GM12878 (cell line): ENCODE measurements around the gene BBLN. TPM values are rescaled to one million over a fixed set of nuclear protein-coding genes. Genes with fewer than 3 reads are reported as not detected.
A peak's percentile ranks its signal among the peaks of the same experiment; 100 is the strongest.

Source experiments
- ATAC-seq: fragments of 200-7000 bp; cut with Tn5 transposase; 3 replicates; pipeline ENCODE4 v1.9.1; 2020; ENCODE audit warnings: mild to moderate bottlenecking, moderate library complexity
- BruUV-seq: library from RNA; stranded (reverse); fragments of 400-500 nt; replicated peaks from 2 replicates; lab custom pipeline; 2021; lab: Mats Ljungman, UMichigan
- CTCF ChIA-PET: fragments of 300-600 bp; sonication (Branson Sonifier 250); formaldehyde crosslinking; extraction: SDS; loops from one replicate; lab custom pipeline; 2021; ENCODE audit warnings: inconsistent platforms; lab: Yijun Ruan, JAX
- POLR2A ChIA-PET: fragments of 350-600 bp; formaldehyde crosslinking; extraction: SDS; loops from one replicate; lab custom pipeline; 2021; ENCODE audit warnings: inconsistent platforms; lab: Charles Lee
- RAD21 ChIA-PET: fragments of 300-600 bp; sonication (Branson Sonifier 250); formaldehyde crosslinking; loops from one replicate; lab custom pipeline; 2023; ENCODE audit warnings: antibody characterized with exemption; ENCODE audit not compliant: unreplicated experiment; lab: Charles Lee
- SMC1A ChIA-PET: fragments of 300-600 bp; sonication (Branson Sonifier 250); formaldehyde crosslinking; loops from one replicate; lab custom pipeline; 2023; ENCODE audit not compliant: unreplicated experiment, uncharacterized antibody; lab: Charles Lee
- DNase-seq: peaks from one replicate; pipeline ENCODE4 v3.0.0-alpha.2; 2011; ENCODE audit warnings: low read depth, low spot score
- FAIRE-seq: peaks from 3 replicates; lab custom pipeline; 2011; peaks lifted over from hg19 to GRCh38; lab: Jason Lieb, UNC
- H2AFZ ChIP-seq: 2 replicates; pipeline ENCODE4 v1.6.0; 2011; ENCODE audit warnings: low read depth, low read length, control low read depth; ENCODE audit not compliant: control insufficient read depth
- H3K27ac ChIP-seq: 2 replicates; pipeline ENCODE4 v1.5.1; 2011; ENCODE audit warnings: control low read depth; ENCODE audit not compliant: control insufficient read depth, insufficient read depth
- H3K27me3 ChIP-seq, 2 experiments: replicated peaks in 1 of 2; 2 replicates each; pipeline versions ENCODE4 v1.6.0 to v1.6.1; 2011; ENCODE audit warnings: low read length in 1 of 2; ENCODE audit not compliant: control insufficient read depth in 2 of 2, insufficient read depth in 2 of 2
- H3K36me3 ChIP-seq, 2 experiments: 2 replicates each; pipeline ENCODE4 v1.5.1; 2011; ENCODE audit warnings: low read length in 1 of 2; ENCODE audit not compliant: control insufficient read depth in 2 of 2, insufficient read depth in 2 of 2
- H3K4me1 ChIP-seq: 2 replicates; pipeline ENCODE4 v1.6.1; 2011; ENCODE audit warnings: mild to moderate bottlenecking, low read length, moderate library complexity, mixed read lengths; ENCODE audit not compliant: control insufficient read depth, insufficient read depth
- H3K4me2 ChIP-seq: 2 replicates; pipeline ENCODE4 v1.6.0; 2011; ENCODE audit warnings: control low read depth; ENCODE audit not compliant: control insufficient read depth, insufficient read depth
- H3K4me3 ChIP-seq: fragments of 200-600 bp; sonication (generic); 2 replicates; pipeline ENCODE4 v1.5.1; 2016
- H3K79me2 ChIP-seq: 2 replicates; pipeline ENCODE4 v1.6.0; 2011; ENCODE audit warnings: low read length; ENCODE audit not compliant: control insufficient read depth, insufficient read depth
- H3K9ac ChIP-seq: 2 replicates; pipeline ENCODE4 v1.8.0; 2011; ENCODE audit warnings: low read length, control low read depth, mixed read lengths; ENCODE audit not compliant: control insufficient read depth, insufficient read depth
- H3K9me3 ChIP-seq: replicated peaks from 3 replicates; pipeline ENCODE4 v1.5.1; 2011; ENCODE audit warnings: mild to moderate bottlenecking, low read length; ENCODE audit not compliant: control insufficient read depth, insufficient read depth
- H4K20me1 ChIP-seq: 2 replicates; pipeline ENCODE4 v1.6.0; 2011; ENCODE audit not compliant: control insufficient read depth, insufficient read depth
- IRF4 ChIP-seq: IDR thresholded peaks from 2 replicates; pipeline ENCODE4 v1.6.1; 2011; ENCODE audit warnings: low read depth, low read length
- POLR2A ChIP-seq: IDR thresholded peaks from 2 replicates; pipeline ENCODE4 v1.6.1; 2011; ENCODE audit warnings: low read depth, mild to moderate bottlenecking, low read length
- SUPT20H ChIP-seq: IDR thresholded peaks from 2 replicates; pipeline ENCODE4 v1.6.1; 2011; ENCODE audit warnings: low read depth, mild to moderate bottlenecking, low read length, moderate library complexity, borderline replicate concordance; ENCODE audit not compliant: control insufficient read depth
- TBL1XR1 ChIP-seq: IDR thresholded peaks from 2 replicates; pipeline ENCODE4 v1.6.1; 2012; ENCODE audit warnings: low read depth, low read length, improper control_type of control experiment
- WGBS: methylation state at CpG from one replicate; pipeline ENCODE4 v1.1.6; 2016; ENCODE audit warnings: low lambda C conversion rate; ENCODE audit not compliant: insufficient replicate concordance, insufficient coverage; ENCODE audit errors: missing lambda C conversion rate; 5-methylcytosine and 5-hydroxymethylcytosine counted together
- in situ Hi-C: fragments of 300-500 bp; cut with MboI; formaldehyde crosslinking; loops from 9 replicates; pipeline ENCODE4 v1.14.3; 2018; ENCODE audit warnings: mixed read lengths
- intact Hi-C: fragments of 100-400 bp; cut with micrococcal nuclease; formaldehyde crosslinking; loops from one replicate; pipeline ENCODE4 v1.14.2; 2022; ENCODE audit not compliant: unreplicated experiment
- polyA plus RNA-seq, 11 experiments: library from polyadenylated mRNA; depleted of rRNA in 4 of 11; unstranded in 6 of 11; stranded (reverse) in 5 of 11; fragments of >200 nt; fragmentation: Nextera tagmentation in 4 of 11; fragmentation: Illumina TruSeq in 1 of 11; extraction: Ambion mirVana in 4 of 11; extraction: Trizol in 1 of 11; gene quantifications; 1 replicate in 1 of 11; 2 replicates in 10 of 11; pipeline versions ENCODE4 v1.2.1 to v1.2.3, GENCODE V29; 2011 to 2016; ENCODE audit warnings: inconsistent platforms in 2 of 11, missing spikeins in 2 of 11, low read depth in 1 of 11
- total RNA-seq, 4 experiments: library from RNA; depleted of rRNA in 3 of 4; stranded (reverse); fragments of >200 nt in 3 of 4; fragmentation: Illumina TruSeq in 1 of 4; extraction: Trizol in 1 of 4; gene quantifications; 2 replicates each; pipeline versions ENCODE4 v1.2.1 to v1.2.3, GENCODE V29; 2013 to 2021

BBLN gene
- total and polyA plus RNA-seq, 10 of the 15 experiments (the other 5 are each of a cell fraction or from before 2014, with no cell fraction given) = 3.8 to 194 (median 66.2) TPM

DNA sequence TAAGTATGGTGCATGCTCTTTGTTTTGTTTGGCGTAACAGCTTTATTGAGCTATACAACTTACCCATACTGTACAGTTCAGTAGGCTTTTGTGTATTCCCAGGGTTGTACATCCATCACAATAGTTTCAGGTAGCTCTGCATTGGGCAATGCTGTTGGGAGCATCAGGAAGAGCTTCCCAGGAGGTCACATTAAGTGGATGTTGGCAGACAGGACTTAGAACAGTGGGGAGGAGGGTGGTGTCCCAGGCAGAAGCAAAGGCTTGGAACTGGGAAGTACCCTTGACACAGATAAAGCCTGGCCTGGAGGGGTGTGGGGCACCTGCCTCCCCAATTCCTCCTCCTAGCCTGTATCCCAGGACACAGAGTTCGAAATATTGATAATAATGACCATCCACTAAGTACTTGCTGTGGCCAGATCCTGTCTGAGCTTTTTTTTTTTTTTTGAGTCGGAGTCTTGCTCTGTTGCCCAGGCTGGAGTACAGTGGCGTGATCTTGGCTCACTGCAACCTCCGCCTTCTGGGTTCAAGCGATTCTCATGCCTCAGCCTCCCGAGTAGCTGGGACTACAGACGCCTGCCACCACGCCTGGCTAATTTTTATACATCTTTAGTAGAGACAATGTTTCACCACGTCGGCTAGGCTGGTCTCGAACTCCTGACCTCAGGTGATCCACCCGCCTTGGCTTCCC is 1.3 kb downstream of the BBLN start (continued):
- TF ChIP-seq TBL1XR1 (no peak), SUPT20H (no peak)

DNA sequence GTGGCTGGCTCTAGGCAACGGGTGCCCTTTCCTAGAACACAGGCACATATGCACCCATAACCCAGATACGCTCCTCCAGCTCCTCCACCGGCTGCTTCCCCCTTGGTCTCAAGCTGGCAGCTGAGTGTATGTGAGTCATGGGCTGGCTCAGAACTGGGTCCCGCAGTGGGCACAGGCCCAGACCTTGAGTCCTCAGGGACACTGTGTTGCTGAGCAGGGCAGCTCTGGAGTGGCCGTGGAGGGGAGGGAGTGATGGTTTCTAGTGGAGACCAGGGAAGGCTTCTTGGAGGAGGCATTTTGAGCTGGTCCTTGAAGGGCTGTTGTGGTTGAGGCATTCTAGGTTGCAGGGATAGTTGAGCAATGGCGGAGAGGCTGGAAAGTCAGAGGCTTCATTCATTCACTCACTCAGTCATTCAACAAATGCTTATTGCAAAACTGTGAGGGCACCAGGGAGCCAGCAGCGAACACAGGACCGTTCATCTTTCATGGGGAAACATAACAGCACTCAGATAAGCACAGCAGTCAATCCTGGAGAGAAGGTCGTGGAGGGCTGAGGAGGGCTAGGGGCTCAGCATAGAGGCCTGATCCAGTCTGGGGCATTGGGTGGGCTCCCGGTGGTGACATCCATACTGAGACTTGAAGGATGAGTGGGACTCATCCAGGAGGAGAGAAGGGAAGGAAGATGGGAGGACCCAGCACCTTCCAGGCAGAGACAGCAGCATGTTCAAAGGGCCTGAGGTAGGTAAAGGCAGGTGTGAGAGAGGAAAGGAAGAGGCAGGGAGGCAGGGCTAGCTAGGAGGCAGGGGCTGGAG is 2.4 kb downstream of the BBLN start:
- ChIA-PET POLR2A (interaction anchor here (0.6 to 2.4 kb wide), 3 partner anchors 34 to 114 kb away, joined by 3 to 6 read pairs (median 3); partner anchors contain the start of genes GOLGA2 and SWI5), RAD21 (no interaction called here), CTCF (interaction anchor here (1.1 kb wide), 1 partner anchor 28 kb away, joined by 4 read pairs; no protein-coding TSS in a partner anchor), SMC1A (no interaction called here)
- Histone ChIP-seq H3K9me3 (no peaks in the 10 kb centered on the region), H3K27ac (no peak overlapping the region), H4K20me1 (no peaks in the 10 kb centered on the region), H3K4me1 (peaks cover 8% of the 10 kb centered on the region), H3K4me2 (no peak overlapping the region), H3K27me3 (no peaks in the 10 kb centered on the region), H3K9ac (no peak overlapping the region), H3K4me3 (no peak overlapping the region), H3K79me2 (peaks cover 9% of the 10 kb centered on the region), H3K36me3 (peaks cover 9 to 16% of the 10 kb centered on the region in 2 experiments; a peak in 3 of 4 replicates), H2AFZ (no peak overlapping the region)
- BruUV-seq = no TSS peak
- 96% methylated on average over 10 of the region's 10 CpGs for WGBS
- no peak for DNase-seq
- in situ Hi-C loops (no loop called here), intact Hi-C loops (no loop called here)
- no peak for ATAC-seq
- no peak for FAIRE-seq
- TF ChIP-seq POLR2A = peak; percentile 5; the same call in 1 of the 2 replicates
- no peak for TF ChIP-seq IRF4
